HG02973 (cell line): ENCODE results near the gene BHLHA15.

Experiments
- ATAC-seq: cut with Tn5 transposase; IDR thresholded peaks from one replicate; pipeline ENCODE4 v1.9.1; 2021; ENCODE audit warnings: moderate library complexity; ENCODE audit not compliant: unreplicated experiment

BHLHA15 gene

DNA sequence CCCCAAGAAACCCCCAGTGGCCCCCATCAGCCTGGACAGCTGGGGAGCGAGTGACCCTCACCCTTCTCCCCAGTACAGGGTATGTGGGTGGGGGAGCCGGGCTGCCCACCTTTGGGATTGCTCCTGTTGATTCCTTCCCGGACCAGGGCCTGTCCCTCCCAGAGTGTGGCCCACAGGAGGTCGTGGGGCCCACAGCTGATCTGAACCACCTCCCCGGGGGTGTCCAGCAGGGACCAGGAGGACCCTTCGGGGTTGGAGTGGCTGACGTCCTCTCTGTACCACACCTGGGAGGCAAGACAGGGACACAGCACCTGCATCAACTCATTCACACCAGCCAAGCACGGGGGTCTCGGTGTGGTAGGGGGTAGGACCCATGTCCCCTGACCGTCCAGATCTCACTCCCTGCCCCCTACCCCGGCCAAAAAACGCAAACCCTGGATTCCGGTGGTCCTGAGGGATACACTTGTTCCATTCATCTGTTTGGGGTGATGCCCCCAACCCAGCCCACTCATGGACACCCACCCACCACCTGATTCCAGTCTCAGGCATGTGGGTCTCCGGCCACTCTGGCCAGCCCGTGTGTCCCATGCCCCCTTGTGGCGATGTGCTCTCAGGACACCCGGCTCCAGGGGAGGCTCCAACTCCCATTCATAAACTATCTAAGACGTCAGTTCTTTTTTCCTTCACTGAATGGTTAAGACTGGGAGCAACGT lies 29.9 kb downstream of the BHLHA15 start:
- ATAC-seq = no peak

DNA sequence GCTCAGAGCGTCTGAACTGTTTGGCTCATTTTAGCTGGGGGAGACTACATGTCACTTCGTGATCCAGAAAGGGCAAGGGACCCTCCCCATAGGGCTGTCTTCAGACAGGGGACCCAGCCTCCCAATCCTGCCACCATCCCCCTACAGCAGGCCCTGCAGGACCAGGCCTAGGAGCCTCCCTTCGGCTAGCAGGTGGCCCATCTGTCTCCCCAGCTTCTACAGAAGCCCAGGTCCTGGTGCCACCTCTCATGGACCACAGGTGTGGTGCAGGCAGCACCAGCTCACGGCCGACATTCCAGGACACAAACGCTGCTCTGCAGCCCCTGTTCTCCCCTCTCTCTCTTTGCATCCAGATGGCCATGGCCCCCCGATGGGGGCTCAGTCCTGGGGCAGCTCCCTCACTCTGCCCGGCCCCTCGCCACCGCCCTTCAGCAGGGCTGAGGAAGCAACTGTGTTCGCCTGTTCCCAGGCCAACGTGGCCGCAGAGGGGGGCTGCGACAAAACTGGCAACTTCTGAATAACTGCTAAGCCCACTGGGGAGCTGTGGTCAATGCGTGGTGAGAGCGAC lies 30.5 kb downstream of the BHLHA15 start:
- no peak for ATAC-seq

DNA sequence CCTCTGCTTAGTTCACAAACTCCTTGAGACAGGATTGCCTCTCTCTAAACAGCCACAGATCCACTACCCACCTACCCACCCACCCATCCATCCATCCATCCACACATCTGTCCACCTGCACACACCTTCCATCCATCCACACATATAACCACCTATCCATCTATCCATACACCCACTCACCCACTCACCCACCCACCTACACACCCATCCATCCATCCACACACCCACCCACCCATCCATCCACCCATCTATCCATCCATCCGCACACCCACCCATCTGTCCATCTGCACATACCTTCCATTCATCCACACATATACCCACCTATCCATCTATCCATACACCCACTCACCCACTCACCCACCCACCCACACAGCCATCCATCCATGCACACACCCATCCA lies 31.1 kb downstream of the BHLHA15 start:
- ATAC-seq = no peak

DNA sequence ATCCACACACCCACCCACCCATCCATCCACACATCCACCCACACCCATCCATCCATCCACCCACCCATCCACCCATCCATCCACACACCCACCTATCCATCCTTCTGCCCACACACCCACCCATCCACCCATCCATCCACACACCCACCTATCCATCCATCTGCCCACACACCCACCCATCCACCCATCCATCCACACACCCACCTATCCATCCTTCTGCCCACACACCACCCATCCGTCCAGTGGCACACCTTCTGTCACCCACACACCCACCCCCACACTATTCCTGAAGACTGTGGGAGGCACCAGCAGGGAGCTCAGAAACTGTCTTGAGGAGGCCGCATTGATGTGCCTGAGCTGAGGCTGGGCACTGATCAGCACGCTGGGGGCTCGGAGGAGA lies 31.7 kb downstream of the BHLHA15 start:
- ATAC-seq = no peak

DNA sequence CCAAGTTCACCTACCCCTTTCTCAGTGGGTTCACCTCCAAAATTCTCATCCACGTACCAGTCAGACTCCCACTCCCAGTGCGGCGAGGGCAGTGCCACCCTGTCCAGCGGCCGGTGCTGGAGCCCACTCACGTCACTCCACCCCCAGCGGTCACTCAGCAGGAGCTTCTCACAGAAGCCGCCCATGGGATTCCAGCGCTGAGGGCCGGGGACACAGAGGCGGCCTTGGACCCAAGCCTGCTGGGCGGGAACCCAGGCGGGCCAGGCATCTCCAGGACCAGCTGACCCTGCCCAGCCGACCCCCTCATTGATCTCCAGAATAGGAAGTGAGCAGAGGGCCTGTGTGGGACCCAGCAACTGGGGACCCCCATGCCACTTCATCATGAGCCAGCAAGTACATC lies 33.6 kb downstream of the BHLHA15 start:
- no peak for ATAC-seq

DNA sequence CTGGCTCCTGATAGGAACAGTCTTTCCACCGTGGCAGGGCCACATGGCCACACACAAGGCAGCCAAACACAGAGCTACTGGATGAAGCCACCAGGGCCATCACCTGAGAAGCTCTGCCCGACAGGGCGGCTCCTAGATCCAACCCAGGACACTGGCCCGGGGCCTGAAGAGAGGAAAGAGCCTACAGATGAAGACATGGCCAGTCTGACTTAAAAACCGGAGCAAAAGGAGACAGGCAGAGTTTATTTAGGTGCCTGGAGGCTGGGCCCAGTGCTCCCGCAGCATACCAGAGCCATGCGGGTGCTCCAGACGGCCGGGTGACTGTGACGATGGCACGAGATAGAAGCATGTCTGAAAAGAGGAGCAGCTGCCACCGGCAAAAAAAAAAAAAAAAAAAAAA lies 36.9 kb downstream of the BHLHA15 start:
- ATAC-seq = no peak

DNA sequence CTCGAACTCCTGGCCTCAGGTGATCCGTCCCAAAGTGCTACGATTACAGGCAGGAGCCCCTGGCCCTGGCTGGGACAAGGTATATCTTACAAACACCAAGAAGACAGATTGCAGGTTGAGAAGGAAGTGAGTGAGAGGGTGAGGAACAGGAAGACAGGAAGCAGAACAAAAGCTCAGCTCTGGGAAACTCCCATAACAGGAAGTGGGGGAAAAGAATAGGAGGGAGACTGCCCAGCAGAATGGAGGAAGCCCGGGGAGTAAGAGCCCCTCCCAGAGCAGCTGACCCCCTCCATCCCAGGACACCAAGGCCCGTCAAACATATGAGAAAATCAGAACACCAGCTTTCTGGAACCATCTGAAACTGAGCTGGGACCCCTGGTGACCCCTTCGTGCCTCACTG lies 37.9 kb downstream of the BHLHA15 start:
- ATAC-seq = no peak

DNA sequence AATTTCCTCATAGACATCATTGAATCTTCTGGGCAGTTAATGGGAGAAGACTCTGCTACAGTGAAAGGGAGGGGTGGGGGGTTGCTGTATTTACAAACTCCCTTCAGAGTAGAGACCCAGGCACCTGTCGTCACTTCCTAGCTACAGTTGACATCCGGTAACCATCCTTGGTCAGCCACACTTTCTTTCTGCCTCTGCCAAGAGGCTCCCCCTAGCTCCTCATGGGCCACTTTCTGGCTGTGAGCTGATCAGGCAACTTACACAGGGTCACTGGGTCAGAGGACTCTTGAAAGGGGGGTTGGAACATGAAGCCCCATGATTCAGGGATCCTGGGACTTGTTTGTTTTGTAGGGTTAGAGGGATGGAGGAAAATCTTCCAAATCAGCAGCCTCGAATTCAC lies 39.5 kb downstream of the BHLHA15 start:
- ATAC-seq = no peak

DNA sequence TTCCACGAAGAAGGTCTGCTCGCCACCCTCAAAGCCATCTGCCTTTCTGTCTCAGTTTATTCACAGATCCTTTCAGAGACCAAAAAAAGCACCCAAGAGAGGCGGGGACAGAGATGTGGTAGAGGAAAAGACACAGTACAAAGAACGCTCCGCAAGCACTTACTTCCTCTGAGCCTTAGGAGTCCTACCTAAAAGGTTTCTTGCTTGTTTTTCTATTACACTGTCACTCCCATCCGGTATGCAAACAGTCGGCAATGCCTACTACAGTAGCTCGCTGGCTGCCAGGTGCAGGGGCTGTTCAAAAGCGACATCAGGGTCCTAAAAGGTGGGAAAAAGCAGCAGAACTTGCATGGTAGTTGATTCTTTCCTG lies 40.0 kb downstream of the BHLHA15 start:
- peak; percentile 23 for ATAC-seq

DNA sequence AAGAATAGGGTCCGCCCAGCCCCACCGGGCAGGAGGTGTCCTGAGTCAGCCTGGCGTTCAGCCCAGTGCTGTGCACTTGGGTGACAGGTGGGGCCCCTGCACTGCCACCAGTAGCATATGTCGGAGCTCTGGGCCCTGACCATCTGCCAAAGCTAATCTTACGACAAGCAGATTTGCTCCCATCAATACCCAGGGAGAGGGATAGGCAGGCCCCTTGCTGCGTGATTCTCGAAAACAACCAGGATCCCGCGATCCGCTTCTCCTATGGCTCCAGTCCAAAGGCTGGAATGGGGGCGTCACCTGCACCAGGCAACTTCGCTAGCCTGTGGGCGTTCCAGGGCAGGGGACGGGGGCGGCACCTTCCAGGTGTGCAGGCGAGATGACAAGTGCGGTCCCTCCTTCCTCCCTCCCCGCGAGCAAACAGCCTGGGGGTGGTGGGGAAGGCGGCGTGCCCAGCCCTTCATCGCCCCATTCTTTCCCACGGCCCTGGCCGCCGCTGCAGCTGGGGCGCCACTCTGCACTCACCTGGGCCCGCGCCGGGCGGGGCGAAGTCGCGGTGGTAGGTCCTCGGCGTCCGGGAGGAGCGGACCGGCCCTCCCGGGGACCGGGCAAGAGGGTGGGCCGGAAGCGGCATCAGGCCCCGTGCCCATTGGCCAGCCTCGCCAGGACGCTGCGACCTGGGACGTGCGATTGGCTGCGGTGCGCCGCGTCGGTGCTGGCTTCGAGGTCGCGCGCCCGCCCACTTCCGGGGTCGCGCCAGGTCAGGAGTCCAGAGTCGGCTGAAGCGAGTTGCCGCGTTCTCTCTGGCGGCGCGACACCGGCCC lies 40.6 kb downstream of the BHLHA15 start, which contains the start of gene TECPR1:
Gene TECPR1 (minus strand): TSS at position 632 of the 824 bp plus-strand sequence. CDS start 6,086 bp downstream, outside the sequence.
- peak; percentile 97 for ATAC-seq

DNA sequence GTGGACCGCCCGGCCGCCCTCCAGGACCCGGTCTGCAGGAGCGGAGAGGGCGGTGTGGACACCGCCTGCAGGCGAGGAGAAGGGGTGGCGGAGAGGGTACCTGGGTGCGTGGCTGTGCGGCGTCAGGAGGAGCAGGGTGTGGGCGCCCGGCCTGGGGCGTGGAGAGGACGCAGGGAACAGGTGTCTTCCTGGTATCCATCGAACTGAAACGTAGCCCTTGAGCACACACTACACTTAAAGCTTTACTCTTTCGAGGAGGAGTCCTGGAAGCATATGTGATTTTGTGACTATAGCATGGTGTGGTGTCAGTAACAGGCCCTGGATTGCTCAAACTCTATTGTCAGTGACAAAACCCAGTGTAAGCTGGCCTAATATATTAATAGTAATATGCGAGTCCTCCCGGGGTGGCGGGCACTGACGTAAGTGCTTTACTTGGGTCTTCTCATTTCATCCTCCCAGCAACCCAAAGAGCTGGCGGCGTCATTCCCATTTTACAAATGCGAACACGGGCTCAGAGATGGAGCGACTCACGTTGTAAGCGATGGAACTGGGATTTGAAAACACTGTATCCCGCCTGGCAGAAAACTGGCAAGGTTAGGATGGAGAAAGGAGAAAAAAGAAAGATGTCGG lies 41.3 kb downstream of the BHLHA15 start:
- ATAC-seq = peak; percentile 32

DNA sequence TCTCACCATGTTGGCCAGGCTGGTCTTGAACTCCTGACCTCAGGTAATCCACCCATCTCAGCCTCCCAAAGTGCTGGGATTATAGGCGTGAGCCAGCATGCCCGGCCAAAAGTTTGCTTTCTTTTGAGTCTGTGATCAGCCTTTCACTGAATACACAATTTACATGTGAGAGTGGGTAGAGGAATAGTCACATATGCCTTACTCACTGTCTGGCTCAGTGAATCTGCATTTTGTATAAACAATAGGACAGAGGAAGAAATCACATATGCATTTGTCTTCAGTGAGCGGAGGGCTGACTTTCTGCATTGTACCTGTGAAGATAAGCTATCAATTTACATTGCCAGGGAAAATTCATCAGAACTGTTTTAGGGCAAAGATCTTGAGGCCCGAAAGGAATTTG lies 43.3 kb downstream of the BHLHA15 start:
- no peak for ATAC-seq

DNA sequence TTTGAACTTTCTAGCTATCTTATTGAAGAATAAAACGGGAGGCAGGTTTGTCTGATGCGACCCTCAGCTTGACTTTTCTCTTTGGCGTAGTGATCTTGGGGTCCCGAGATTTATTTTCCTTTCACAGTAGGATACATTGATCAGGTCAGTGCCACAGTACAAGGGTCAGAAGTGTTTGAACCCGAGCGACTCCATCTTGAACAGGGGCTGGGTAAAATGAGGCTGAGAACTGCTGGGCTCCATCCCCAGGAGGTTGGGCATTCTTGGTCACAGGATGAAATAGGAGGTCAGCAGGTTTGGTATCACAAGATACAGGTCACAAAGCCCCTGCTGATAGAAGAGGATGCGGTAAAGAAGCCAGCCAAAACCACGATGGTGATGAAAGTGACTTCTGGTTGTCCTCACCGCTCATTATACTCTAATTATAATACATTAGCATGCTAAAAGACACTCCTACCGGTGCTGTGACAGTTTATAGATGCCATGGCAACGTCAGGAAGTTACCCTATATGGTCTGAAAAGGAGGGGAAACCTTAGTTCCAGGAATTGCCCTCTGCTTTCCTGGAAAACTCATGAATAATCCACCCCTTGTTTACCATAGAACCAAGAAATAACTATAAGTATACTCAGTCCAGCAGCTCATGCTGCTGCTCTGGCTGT lies 43.8 kb downstream of the BHLHA15 start:
- ATAC-seq = no peak

DNA sequence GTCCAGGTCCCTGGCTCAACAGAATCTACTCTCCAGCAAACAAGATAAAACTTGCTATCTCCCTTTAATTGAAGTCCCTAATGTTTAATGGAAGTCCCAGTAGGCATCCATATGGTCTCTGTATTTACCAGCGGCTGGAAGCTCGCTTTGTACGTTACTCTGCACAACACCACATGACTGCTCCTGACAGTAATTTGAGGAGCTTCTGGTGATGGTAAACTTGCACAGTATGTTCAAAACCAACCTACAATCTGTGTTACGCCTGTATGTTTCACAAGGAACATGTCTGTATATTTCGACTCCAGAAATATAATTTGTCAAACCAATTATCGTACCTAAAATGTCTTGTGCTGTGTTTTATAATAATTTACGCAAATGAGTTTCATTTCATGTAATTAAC lies 45.2 kb downstream of the BHLHA15 start:
- ATAC-seq = no peak

DNA sequence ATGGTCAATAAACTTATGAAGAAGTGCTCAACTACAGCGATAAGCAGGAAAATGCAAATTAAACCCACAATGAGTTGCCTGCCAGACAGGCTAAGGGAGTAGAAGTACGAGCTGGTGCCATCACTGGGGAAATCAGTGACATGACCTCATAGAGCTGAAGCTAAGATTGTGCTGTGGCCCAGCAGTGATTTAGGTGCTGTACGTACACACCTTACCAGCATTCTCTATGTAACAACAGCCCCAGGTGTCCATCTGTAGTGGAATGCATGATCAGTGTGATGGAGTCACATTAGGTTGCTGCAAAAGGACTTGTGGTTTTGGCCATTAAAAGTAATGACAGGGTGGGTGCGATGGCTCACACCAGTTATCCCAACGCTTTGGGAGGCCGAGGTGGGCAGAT lies 46.5 kb downstream of the BHLHA15 start:
- ATAC-seq = no peak
